K562 (cell line): ENCODE measurements around the gene DAPK2. TPM values are rescaled to one million over a fixed set of nuclear protein-coding genes. Genes with fewer than 3 reads are reported as not detected.
A peak's percentile ranks its signal among the peaks of the same experiment; 100 is the strongest.

Experiments
- ATAC-seq: fragments of 200-7000 bp; cut with Tn5 transposase; 3 replicates; pipeline ENCODE4 v1.9.1; 2020; ENCODE audit warnings: moderate library complexity
- BruUV-seq: library from RNA; stranded (reverse); fragments of 400-500 nt; replicated peaks from 2 replicates; lab custom pipeline; 2021; lab: Mats Ljungman, UMichigan
- CTCF ChIA-PET: fragments of 300-600 bp; formaldehyde crosslinking; extraction: SDS; loops from one replicate; lab custom pipeline; 2021; ENCODE audit warnings: low intra/inter-chr PET ratio; lab: Yijun Ruan, JAX
- POLR2A ChIA-PET: fragments of 300-600, 350-650 bp; sonication (Branson Sonifier 250); formaldehyde crosslinking; extraction: SDS; loops from one replicate; lab custom pipeline; 2021; ENCODE audit warnings: antibody characterized with exemption, inconsistent platforms; lab: Yijun Ruan, JAX
- DNase-seq, 4 experiments: peaks; one replicate each; pipeline versions ENCODE4 v3.0.0 to v3.0.0-alpha.2; 2011 to 2018; ENCODE audit warnings: low spot score in 3 of 4, mixed read lengths in 3 of 4; ENCODE audit errors: extremely low read depth in 1 of 4
- FAIRE-seq: peaks from 2 replicates; lab custom pipeline; 2011; peaks lifted over from hg19 to GRCh38; lab: Jason Lieb, UNC
- H2AFZ ChIP-seq: 2 replicates; pipeline ENCODE4 v1.6.0; 2011; ENCODE audit warnings: low read depth, low read length, control low read depth, inconsistent platforms
- H3K27ac ChIP-seq: fragments of 200-600 bp; 3 replicates; pipeline ENCODE4 v1.8.0; 2011; ENCODE audit warnings: low read depth, mild to moderate bottlenecking, control low read depth, inconsistent platforms, low read length, moderate library complexity, mixed read lengths; ENCODE audit errors: extremely low read depth
- H3K27me3 ChIP-seq, 2 experiments: fragments of 300-600 bp in 1 of 2; 2 replicates in 1 of 2; 3 replicates in 1 of 2; pipeline versions ENCODE4 v1.6.0 to v1.8.0; 2011; ENCODE audit warnings: inconsistent platforms in 2 of 2, low read length in 2 of 2, mild to moderate bottlenecking in 1 of 2, mixed read lengths in 1 of 2, moderate library complexity in 1 of 2; ENCODE audit not compliant: control insufficient read depth in 2 of 2, insufficient read depth in 2 of 2
- H3K36me3 ChIP-seq: fragments of 300-600 bp; 3 replicates; pipeline ENCODE4 v1.8.0; 2011; ENCODE audit warnings: mild to moderate bottlenecking, low read length, inconsistent platforms; ENCODE audit not compliant: control insufficient read depth, insufficient read depth
- H3K4me1 ChIP-seq, 2 experiments: fragments of 200-600 bp in 1 of 2; replicated peaks in 1 of 2; 2 replicates in 1 of 2; 3 replicates in 1 of 2; pipeline versions ENCODE4 v1.5.1 to v1.8.0; 2011; ENCODE audit warnings: inconsistent platforms in 2 of 2, low read length in 2 of 2, mild to moderate bottlenecking in 1 of 2, mixed read lengths in 1 of 2, moderate library complexity in 1 of 2; ENCODE audit not compliant: control insufficient read depth in 2 of 2, insufficient read depth in 2 of 2
- H3K4me2 ChIP-seq: 2 replicates; pipeline ENCODE4 v1.6.1; 2011; ENCODE audit warnings: low read length, control low read depth, inconsistent platforms, mixed read lengths; ENCODE audit not compliant: insufficient read depth
- H3K4me3 ChIP-seq: fragments of 200-600 bp; sonication (generic), shearing (Covaris generic); 2 replicates; pipeline ENCODE4 v1.5.1; 2016; ENCODE audit warnings: control low read depth, inconsistent platforms
- H3K79me2 ChIP-seq: fragments of 200-600 bp; 3 replicates; pipeline ENCODE4 v1.8.0; 2011; ENCODE audit warnings: low read length, inconsistent platforms; ENCODE audit not compliant: control insufficient read depth, insufficient read depth
- H3K9ac ChIP-seq, 2 experiments: 2 replicates each; pipeline versions ENCODE4 v1.6.0 to v1.6.1; 2011; ENCODE audit warnings: low read depth in 2 of 2, low read length in 2 of 2, control low read depth in 1 of 2, inconsistent platforms in 1 of 2, mild to moderate bottlenecking in 1 of 2, mixed read lengths in 1 of 2; ENCODE audit not compliant: insufficient read depth in 1 of 2
- H3K9me1 ChIP-seq: one replicate; pipeline ENCODE4 v1.6.0; 2011; ENCODE audit warnings: inconsistent platforms, mild to moderate bottlenecking, low read length, moderate library complexity; ENCODE audit not compliant: control insufficient read depth, insufficient read depth
- H3K9me3 ChIP-seq: replicated peaks from 2 replicates; pipeline ENCODE4 v1.5.1; 2011; ENCODE audit warnings: low read depth, low read length, inconsistent platforms; ENCODE audit not compliant: control insufficient read depth, insufficient read depth
- H4K20me1 ChIP-seq: replicated peaks from 2 replicates; pipeline ENCODE4 v1.6.1; 2011; ENCODE audit warnings: low read length, inconsistent platforms, mixed read lengths; ENCODE audit not compliant: control insufficient read depth, insufficient read depth
- BCOR ChIP-seq: fragments of 450-650 bp; IDR thresholded peaks from 2 replicates; pipeline ENCODE4 v1.6.1; 2016
- CCNT2 ChIP-seq: IDR thresholded peaks from 2 replicates; pipeline ENCODE4 v1.6.1; 2011; ENCODE audit warnings: borderline replicate concordance, low read depth, mild to moderate bottlenecking, moderate library complexity, mixed read lengths, low read length; ENCODE audit not compliant: insufficient read length; ENCODE audit errors: extremely low read depth
- GABPB1 ChIP-seq: sonication (generic); formaldehyde crosslinking; IDR thresholded peaks from 2 replicates; pipeline ENCODE4 v1.8.0; 2022; ENCODE audit warnings: mild to moderate bottlenecking, missing genetic modification reagents
- HNRNPK ChIP-seq: fragments of 200-400 bp; formaldehyde crosslinking; IDR thresholded peaks from one replicate; pipeline ENCODE4 v1.6.1; 2018; ENCODE audit warnings: mild to moderate bottlenecking, low read depth, low read length; ENCODE audit not compliant: poor library complexity, severe bottlenecking
- KDM1A ChIP-seq, 2 experiments: fragments of 450-650 bp; IDR thresholded peaks; 2 replicates each; pipeline ENCODE4 v1.6.1; 2016; ENCODE audit warnings: mild to moderate bottlenecking in 2 of 2
- PHB2 ChIP-seq: fragments of 450-650 bp; IDR thresholded peaks from 2 replicates; pipeline ENCODE4 v1.6.1; 2017; ENCODE audit warnings: low read depth
- RB1 ChIP-seq: fragments of 450-650 bp; IDR thresholded peaks from 2 replicates; pipeline ENCODE4 v1.6.1; 2017; ENCODE audit warnings: low read depth, mild to moderate bottlenecking
- RBM25 ChIP-seq: fragments of 200-400 bp; formaldehyde crosslinking; IDR thresholded peaks from 2 replicates; pipeline ENCODE4 v1.6.1; 2018; ENCODE audit warnings: low read length, low read depth, moderate library complexity; ENCODE audit not compliant: severe bottlenecking
- SMC3 ChIP-seq: conservative IDR thresholded peaks from 2 replicates; pipeline ENCODE4 v1.6.1; 2011; ENCODE audit warnings: low read depth, low read length, improper control_type of control experiment; ENCODE audit not compliant: insufficient read depth
- TRIM28 ChIP-seq: fragments of 450-650 bp; IDR thresholded peaks from 2 replicates; pipeline ENCODE4 v1.6.1; 2017
- TSHZ1 ChIP-seq: fragments of 250-450 bp; sonication (Bioruptor Pico); IDR thresholded peaks from 2 replicates; pipeline ENCODE4 v1.4.0; 2020; ENCODE audit warnings: mild to moderate bottlenecking, moderate library complexity
- ZNF280B ChIP-seq: fragments of 250-450 bp; sonication (Bioruptor Pico); IDR thresholded peaks from 2 replicates; pipeline ENCODE4 v1.5.1; 2021; ENCODE audit warnings: mild to moderate bottlenecking
- ZNF644 ChIP-seq: fragments of 200-800 bp; sonication (Bioruptor generic); IDR thresholded peaks from 2 replicates; pipeline ENCODE4 v1.6.1; 2016; ENCODE audit warnings: low read depth, missing genetic modification characterization, missing compliant biosample characterization
- WGBS: fragments of 100-300 bp; shearing (Covaris generic); methylation state at CpG from one replicate; pipeline ENCODE4 v1.1.6; 2016; ENCODE audit warnings: low coverage, mixed read lengths; ENCODE audit not compliant: insufficient coverage; ENCODE audit errors: missing lambda C conversion rate; 5-methylcytosine and 5-hydroxymethylcytosine counted together
- in situ Hi-C: fragments of 300-500 bp; cut with MboI; formaldehyde crosslinking; loops from 4 replicates; pipeline ENCODE4 v1.15.0; 2018; ENCODE audit warnings: inconsistent platforms, mixed read lengths
- intact Hi-C: fragments of 100-400 bp; cut with micrococcal nuclease; formaldehyde crosslinking; loops from 2 replicates; pipeline ENCODE4 v1.14.2; 2022
- polyA plus RNA-seq, 8 experiments: library from polyadenylated mRNA; depleted of rRNA in 4 of 8; stranded (reverse) in 5 of 8; unstranded in 3 of 8; fragments of >200 nt; fragmentation: Nextera tagmentation in 2 of 8; fragmentation: Illumina TruSeq in 1 of 8; extraction: Ambion mirVana in 2 of 8; extraction: Trizol in 1 of 8; gene quantifications; 2 replicates each; pipeline versions ENCODE4 v1.2.1 to v1.2.3, GENCODE V29; 2011 to 2014; ENCODE audit warnings: inconsistent platforms in 1 of 8, missing spikeins in 1 of 8
- total RNA-seq, 7 experiments: library from RNA; depleted of rRNA in 6 of 7; stranded (reverse); fragments of >200 nt in 6 of 7; fragmentation: Illumina TruSeq in 2 of 7; extraction: Trizol in 2 of 7; gene quantifications; 2 replicates each; pipeline versions ENCODE4 v1.2.1 to v1.2.3, GENCODE V29; 2011 to 2021; ENCODE audit warnings: low replicate concordance in 1 of 7
- TF ChIP-seq, protein P1 (sequence below): conservative IDR thresholded peaks from 2 replicates; pipeline ENCODE4 v1.6.1; 2011; ENCODE audit warnings: low read depth, mild to moderate bottlenecking, low read length; ENCODE audit not compliant: control insufficient read depth

Gene DAPK2
- total and polyA plus RNA-seq, 9 of the 15 experiments (the other 6 are each of a cell fraction or from before 2014, with no cell fraction given): 0.14 to 5.2 (median 2.2) TPM

GRCh38 chr15:63983061-63983711 is 63.1 kb downstream of the DAPK2 start (continued):
- TF ChIP-seq TSHZ1 (no peak), SMC3 (0 out of 2 replicates have a peak, but pooled peaks have one; percentile 18)
- TF ChIP-seq, protein P1, sequence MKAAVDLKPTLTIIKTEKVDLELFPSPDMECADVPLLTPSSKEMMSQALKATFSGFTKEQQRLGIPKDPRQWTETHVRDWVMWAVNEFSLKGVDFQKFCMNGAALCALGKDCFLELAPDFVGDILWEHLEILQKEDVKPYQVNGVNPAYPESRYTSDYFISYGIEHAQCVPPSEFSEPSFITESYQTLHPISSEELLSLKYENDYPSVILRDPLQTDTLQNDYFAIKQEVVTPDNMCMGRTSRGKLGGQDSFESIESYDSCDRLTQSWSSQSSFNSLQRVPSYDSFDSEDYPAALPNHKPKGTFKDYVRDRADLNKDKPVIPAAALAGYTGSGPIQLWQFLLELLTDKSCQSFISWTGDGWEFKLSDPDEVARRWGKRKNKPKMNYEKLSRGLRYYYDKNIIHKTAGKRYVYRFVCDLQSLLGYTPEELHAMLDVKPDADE: no peak

GRCh38 chr15:63982381-63982854 is 63.9 kb downstream of the DAPK2 start:
- Histone ChIP-seq H3K9ac (peak overlapping the region in 1 of 2 experiments; percentile 21; a peak in 1 of 4 replicates), H3K36me3 (no peaks in the 10 kb centered on the region), H3K9me1 (no peaks in the 10 kb centered on the region), H3K4me1 (peaks cover 11 to 27% of the 10 kb centered on the region in 2 experiments), H3K27me3 (no peaks in the 10 kb centered on the region), H3K79me2 (no peaks in the 10 kb centered on the region), H3K9me3 (no peaks in the 10 kb centered on the region), H3K4me3 (no peak overlapping the region), H2AFZ (no peak overlapping the region), H4K20me1 (no peaks in the 10 kb centered on the region), H3K27ac (no peak overlapping the region), H3K4me2 (no peak overlapping the region)
- CTCF ChIA-PET: no interaction called here
- ATAC-seq (no peak), DNase-seq (no peak), FAIRE-seq (no peak)
- POLR2A ChIA-PET: interaction anchor here (0.6 to 1.3 kb wide), 2 partner anchors 9 to 32 kb away, joined by 3 read pairs; no protein-coding TSS in a partner anchor
- WGBS: 62% methylated on average over 7 of the region's 7 CpGs
- in situ Hi-C loops (no loop called here), intact Hi-C loops (loop anchor here (2.0 to 5.0 kb wide), 2 partner anchors 92 to 230 kb away; no protein-coding TSS in a partner anchor)
- BruUV-seq: no TSS peak
- TF ChIP-seq RBM25 (peak; percentile 80), TRIM28 (no peak), ZNF280B (CRISPR knock-in tag) (no peak), ZNF644 (tag) (no peak), KDM1A (IDR thresholded peaks at IDR 0.05) (peak; percentile 10 to 61; a peak in 1 of 4 replicates), PHB2 (no peak), CCNT2 (no peak), HNRNPK (no peak), RB1 (no peak), BCOR (peak; percentile 37; the same call in 1 of the 2 replicates), GABPB1 (CRISPR knock-in tag) (no peak)
